Naive thymus-derived CD4-positive, alpha-beta T cell (primary cell): ENCODE measurements around the gene TRAF4. TPM values are rescaled to one million over a fixed set of nuclear protein-coding genes. Genes with fewer than 3 reads are reported as not detected.

ENCODE experiments used
- ATAC-seq: fragments of 150-1000 bp; cut with Tn5 transposase; 2 replicates; pipeline ENCODE4 v1.10.0; 2021; ENCODE audit warnings: mild to moderate bottlenecking, moderate library complexity
- CTCF ChIA-PET: fragments of 350-600 bp; sonication (Branson Sonifier 250); formaldehyde crosslinking; loops from one replicate; lab custom pipeline; 2021; ENCODE audit warnings: antibody characterized with exemption; lab: Charles Lee
- POLR2A ChIA-PET: fragments of 350-600 bp; sonication (Branson Sonifier 250); formaldehyde crosslinking; loops from one replicate; lab custom pipeline; 2021; ENCODE audit warnings: antibody characterized with exemption, inconsistent platforms; lab: Charles Lee
- DNase-seq, 9 donors: peaks; one replicate each; pipeline versions ENCODE4 v3.0.0 to v3.0.0-alpha.2; 2020 to 2022; ENCODE audit warnings: mixed read lengths in 1 of 9
- H3K27ac ChIP-seq: one replicate; pipeline ENCODE4 v1.7.0; 2013; ENCODE audit warnings: mild to moderate bottlenecking, low read depth, low read length, moderate library complexity
- H3K27me3 ChIP-seq, 2 donors: one replicate each; pipeline ENCODE4 v1.7.0; 2013; ENCODE audit warnings: low read length in 2 of 2, mild to moderate bottlenecking in 2 of 2, moderate library complexity in 2 of 2; ENCODE audit not compliant: control insufficient read depth in 2 of 2, insufficient read depth in 2 of 2
- H3K36me3 ChIP-seq, 3 experiments: 1 replicate in 2 of 3; 2 replicates in 1 of 3; pipeline ENCODE4 v1.7.0; 2013; ENCODE audit warnings: low read length in 3 of 3, mild to moderate bottlenecking in 3 of 3, moderate library complexity in 1 of 3; ENCODE audit not compliant: insufficient read depth in 3 of 3, control insufficient read depth in 2 of 3
- H3K4me1 ChIP-seq, 2 donors: one replicate each; pipeline ENCODE4 v1.7.0; 2013; ENCODE audit warnings: low read length in 2 of 2, mild to moderate bottlenecking in 2 of 2, moderate library complexity in 1 of 2; ENCODE audit not compliant: control insufficient read depth in 2 of 2, insufficient read depth in 2 of 2
- H3K4me3 ChIP-seq: 2 replicates; pipeline ENCODE4 v1.7.0; 2013; ENCODE audit warnings: mild to moderate bottlenecking, low read length
- H3K9me3 ChIP-seq, 3 experiments: 1 replicate in 2 of 3; 2 replicates in 1 of 3; pipeline ENCODE4 v1.7.0; 2013; ENCODE audit warnings: low read length in 3 of 3; ENCODE audit not compliant: control insufficient read depth in 2 of 3
- H3K27ac Mint-ChIP-seq, 9 donors: one replicate each; pipeline ENCODE4 v1.8.0; 2020 to 2022; ENCODE audit warnings: mixed read lengths in 9 of 9, mild to moderate bottlenecking in 8 of 9, moderate library complexity in 5 of 9, inconsistent platforms in 2 of 9
- H3K27me3 Mint-ChIP-seq, 5 donors: one replicate each; pipeline ENCODE4 v1.8.0; 2021 to 2022; ENCODE audit warnings: mixed read lengths in 5 of 5, mild to moderate bottlenecking in 1 of 5
- H3K36me3 Mint-ChIP-seq, 5 donors: one replicate each; pipeline ENCODE4 v1.8.0; 2020 to 2022; ENCODE audit warnings: mixed read lengths in 5 of 5, mild to moderate bottlenecking in 3 of 5, inconsistent platforms in 1 of 5
- H3K4me1 Mint-ChIP-seq, 7 donors: one replicate each; pipeline ENCODE4 v1.8.0; 2020 to 2022; ENCODE audit warnings: mixed read lengths in 7 of 7, mild to moderate bottlenecking in 3 of 7, inconsistent platforms in 1 of 7
- H3K4me3 Mint-ChIP-seq, 10 donors: one replicate each; pipeline ENCODE4 v1.8.0; 2020 to 2022; ENCODE audit warnings: mild to moderate bottlenecking in 10 of 10, mixed read lengths in 10 of 10, moderate library complexity in 6 of 10, inconsistent platforms in 2 of 10
- H3K9me3 Mint-ChIP-seq, 11 donors: one replicate each; pipeline ENCODE4 v1.8.0; 2020 to 2022; ENCODE audit warnings: mixed read lengths in 11 of 11, mild to moderate bottlenecking in 4 of 11, inconsistent platforms in 1 of 11, moderate library complexity in 1 of 11
- intact Hi-C, 2 donors: fragments of 100-400 bp; cut with micrococcal nuclease; formaldehyde crosslinking; loops; one replicate each; pipeline ENCODE4 v1.15.1; 2023
- polyA plus RNA-seq, 2 donors: library from polyadenylated mRNA; unstranded; fragments of 300-500 nt; fragmentation: Illumina TruSeq; gene quantifications; one replicate each; pipeline ENCODE4 v1.2.3, GENCODE V29; 2021
- total RNA-seq, 6 experiments: library from RNA in 5 of 6; stranded (reverse) in 5 of 6; gene quantifications; 1 replicate in 5 of 6; 2 replicates in 1 of 6; pipeline ENCODE4 v1.2.3 and lab custom pipeline; 2021 to 2026

The TRAF4 gene
- total and polyA plus RNA-seq, 7 experiments from 2014 or later = 1.3 to 228 (median 25.6) TPM

DNA sequence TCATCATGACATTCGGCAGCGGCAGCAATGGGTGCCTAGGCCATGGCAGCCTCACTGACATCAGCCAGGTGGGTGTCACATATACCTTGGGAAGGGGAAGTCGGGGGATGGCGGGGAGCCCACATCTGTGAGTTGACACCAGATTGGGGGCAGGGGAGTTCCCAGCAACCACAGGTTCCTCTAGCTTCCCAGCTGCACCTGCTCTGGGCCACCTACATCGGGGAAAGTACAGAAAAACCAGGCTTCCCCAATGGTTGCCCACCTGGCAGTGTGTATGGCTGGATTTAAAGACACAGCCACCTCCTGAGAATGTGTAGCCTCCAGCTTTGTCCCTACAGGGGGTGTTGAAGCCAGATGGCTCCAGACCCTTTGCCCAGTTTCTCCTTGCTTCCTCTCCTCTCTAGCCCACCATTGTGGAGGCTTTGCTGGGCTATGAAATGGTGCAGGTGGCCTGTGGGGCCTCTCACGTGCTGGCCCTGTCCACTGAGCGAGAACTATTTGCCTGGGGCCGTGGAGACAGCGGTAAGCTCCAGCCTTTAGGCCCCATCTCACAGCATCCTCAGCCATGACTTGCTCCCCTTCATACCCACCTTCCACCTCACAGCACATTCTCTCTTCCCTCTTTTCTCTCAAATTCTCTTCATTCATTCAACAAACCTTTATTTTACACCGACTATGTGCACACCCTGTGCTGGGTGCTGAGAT lies 5.0 kb upstream of the TRAF4 start:
- ChIA-PET POLR2A (interaction anchor here (0.8 to 16.9 kb wide), 3 partner anchors 10 to 17 kb away, joined by 5 to 269 read pairs (median 5); partner anchors contain the start of genes NEK8 and TLCD1), CTCF (interaction anchor here (0.6 to 1.8 kb wide), 3 partner anchors 9 to 25 kb away, joined by 3 to 7 read pairs (median 5); partner anchors contain the start of gene NEK8)
- H3K27me3 Mint-ChIP-seq = no peaks in the 10 kb centered on the region
- peaks cover 0 to 6% (median 0%) of the 10 kb centered on the region in 11 donors for H3K9me3 Mint-ChIP-seq
- Histone ChIP-seq H3K4me1 (peaks cover 4 to 9% of the 10 kb centered on the region in 2 donors), H3K4me3 (no peak overlapping the region), H3K9me3 (no peaks in the 10 kb centered on the region), H3K36me3 (peaks cover 0 to 8% (median 0%) of the 10 kb centered on the region in 3 experiments), H3K27me3 (no peaks in the 10 kb centered on the region), H3K27ac (peak overlapping the region; percentile 54)
- intact Hi-C loops = no loop called here
- ATAC-seq (peak; percentile 80), DNase-seq (peak in 3 of 9 donors; percentile 13 to 69 (median 63))
- peaks cover 0 to 18% (median 0%) of the 10 kb centered on the region in 5 donors for H3K36me3 Mint-ChIP-seq
- peaks cover 5 to 30% (median 15%) of the 10 kb centered on the region in 7 donors for H3K4me1 Mint-ChIP-seq
- H3K4me3 Mint-ChIP-seq = peak overlapping the region in 1 of 10 donors; percentile 64
- peak overlapping the region in 7 of 9 donors; percentile 19 to 89 (median 69) for H3K27ac Mint-ChIP-seq

DNA sequence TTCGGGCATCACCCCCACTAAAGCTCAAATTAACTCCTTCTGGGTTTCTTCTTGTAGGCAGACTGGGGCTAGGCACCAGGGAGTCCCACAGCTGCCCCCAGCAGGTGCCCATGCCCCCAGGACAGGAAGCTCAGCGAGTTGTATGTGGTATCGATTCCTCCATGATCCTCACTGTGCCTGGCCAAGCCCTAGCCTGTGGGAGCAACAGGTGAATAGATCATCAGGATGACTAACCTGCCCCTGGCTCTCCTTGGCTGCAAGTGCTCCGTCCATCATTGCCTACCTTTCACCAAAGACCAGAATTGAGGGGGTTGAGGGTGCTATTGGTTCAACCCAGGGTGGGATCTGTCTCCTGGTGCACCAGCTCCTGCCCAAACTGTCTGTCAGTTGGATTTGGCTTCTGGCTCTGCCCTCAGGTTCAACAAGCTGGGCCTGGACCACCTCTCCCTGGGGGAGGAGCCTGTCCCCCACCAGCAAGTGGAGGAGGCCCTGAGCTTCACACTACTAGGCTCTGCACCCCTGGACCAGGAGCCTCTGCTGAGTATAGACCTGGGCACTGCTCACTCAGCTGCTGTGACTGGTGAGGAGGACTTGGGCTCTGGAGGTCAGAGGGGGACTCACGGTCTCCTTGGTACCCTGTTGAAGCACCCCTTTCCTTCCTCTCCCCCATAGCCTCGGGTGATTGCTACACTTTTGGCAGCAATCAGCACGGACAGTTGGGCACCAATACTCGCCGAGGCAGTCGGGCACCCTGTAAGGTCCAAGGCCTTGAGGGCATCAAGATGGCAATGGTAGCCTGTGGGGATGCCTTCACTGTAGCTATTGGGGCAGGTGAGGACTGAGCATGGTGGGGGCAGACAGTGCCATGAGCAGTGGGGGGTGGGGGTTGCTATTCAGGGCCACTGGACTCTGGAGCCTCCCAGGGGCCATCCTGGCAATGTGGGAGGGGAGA lies 3.1 kb upstream of the TRAF4 start:
- peaks cover 0 to 6% (median 0%) of the 10 kb centered on the region in 11 donors for H3K9me3 Mint-ChIP-seq
- intact Hi-C loops = no loop called here
- ATAC-seq = no peak

DNA sequence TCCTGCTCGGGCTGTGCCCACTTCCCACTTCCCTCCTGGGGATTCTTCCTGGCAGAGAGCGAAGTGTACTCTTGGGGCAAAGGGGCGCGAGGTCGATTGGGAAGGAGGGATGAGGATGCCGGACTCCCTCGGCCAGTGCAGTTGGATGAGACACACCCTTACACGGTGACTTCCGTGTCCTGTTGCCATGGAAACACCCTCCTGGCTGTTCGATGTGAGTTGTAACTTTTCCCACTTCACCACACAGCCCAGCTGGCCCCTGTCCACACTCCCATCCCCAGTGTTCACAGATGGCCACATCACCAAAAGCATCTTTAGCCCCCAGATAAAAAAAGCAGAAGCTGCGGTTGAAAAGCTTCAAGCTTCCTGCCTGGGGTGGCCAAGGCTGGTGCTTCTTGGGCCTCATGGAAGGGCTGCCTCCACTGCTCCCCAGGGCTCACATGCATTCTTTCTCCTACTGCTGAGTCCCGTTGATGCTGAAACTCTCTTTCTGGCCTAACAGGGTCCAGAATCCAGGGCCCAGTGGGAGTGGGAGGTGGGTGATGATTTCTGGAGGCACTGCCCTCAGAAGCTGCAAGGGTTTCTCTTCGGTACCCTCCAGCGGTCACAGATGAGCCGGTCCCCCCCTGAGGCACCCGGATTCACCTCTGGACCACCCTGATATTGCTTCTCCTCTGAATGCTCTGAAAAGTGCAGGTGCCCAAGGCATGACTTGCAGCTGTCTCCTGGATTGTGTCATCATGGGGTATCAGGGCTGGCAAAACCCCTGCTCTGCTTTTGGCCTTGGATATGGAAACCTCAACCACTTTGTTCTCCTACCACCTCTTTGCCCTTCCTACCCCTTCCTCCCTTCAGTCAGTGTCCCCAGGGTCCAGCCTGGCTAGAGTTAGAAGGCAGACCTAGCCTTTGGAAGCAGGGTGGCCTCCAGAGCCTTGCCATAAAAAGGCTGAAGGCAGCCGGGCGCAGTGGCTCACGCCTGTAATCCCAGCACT lies 2.2 kb upstream of the TRAF4 start:
- peaks cover 0 to 17% (median 0%) of the 10 kb centered on the region in 5 donors for H3K36me3 Mint-ChIP-seq

More for the DNA sequence above, 3.1 kb upstream of the TRAF4 start:
- Mint-ChIP-seq H3K27me3 (no peaks in the 10 kb centered on the region), H3K36me3 (peaks cover 0 to 19% (median 0%) of the 10 kb centered on the region in 5 donors), H3K4me1 (peaks cover 5 to 40% (median 24%) of the 10 kb centered on the region in 7 donors), H3K27ac (no peak overlapping the region), H3K4me3 (no peak overlapping the region)
- H3K27me3 ChIP-seq = no peaks in the 10 kb centered on the region
- DNase-seq = no peak
- ChIA-PET POLR2A (interaction anchor here (1.1 to 16.9 kb wide), 4 partner anchors 10 to 21 kb away, joined by 4 to 269 read pairs (median 7); partner anchors contain the start of genes NEK8, RPL23A and TLCD1), CTCF (interaction anchor here (0.7 to 14.7 kb wide), 4 partner anchors 14 to 23 kb away, joined by 3 to 331 read pairs (median 6); partner anchors contain the start of genes NEK8, RPL23A and TLCD1)
- no peak overlapping the region for H3K4me3 ChIP-seq
- H3K4me1 ChIP-seq = peaks cover 6 to 22% of the 10 kb centered on the region in 2 donors
- no peaks in the 10 kb centered on the region for H3K36me3 ChIP-seq
- H3K9me3 ChIP-seq = no peaks in the 10 kb centered on the region
- no peak overlapping the region for H3K27ac ChIP-seq

GRCh38 chr17:28744104-28744971 lies 527 bp downstream of the TRAF4 start:
- peak; percentile 58 for ATAC-seq
- peaks cover 0 to 4% (median 0%) of the 10 kb centered on the region in 11 donors for H3K9me3 Mint-ChIP-seq
- intact Hi-C loops = loop anchor here (1.0 to 2.0 kb wide), 3 partner anchors 68 to 208 kb away; no protein-coding TSS in a partner anchor
- peak in 8 of 9 donors; percentile 37 to 74 (median 56) for DNase-seq
- ChIA-PET CTCF (interaction anchor here (0.5 to 14.7 kb wide), 2 partner anchors 10 to 20 kb away, joined by 3 to 331 read pairs; partner anchors contain the start of genes NEK8, RPL23A and TLCD1), POLR2A (interaction anchor here (0.9 to 16.9 kb wide), 10 partner anchors 9 to 210 kb away, joined by 3 to 269 read pairs (median 4); partner anchors contain the start of genes NEK8, PHF12, PROCA1 and RPL23A)
- Histone ChIP-seq H3K4me3 (peak overlapping the region; percentile 82), H3K4me1 (peaks cover 11 to 25% of the 10 kb centered on the region in 2 donors), H3K27me3 (no peaks in the 10 kb centered on the region), H3K27ac (peak overlapping the region; percentile 83), H3K9me3 (no peaks in the 10 kb centered on the region), H3K36me3 (peaks cover 0 to 22% (median 0%) of the 10 kb centered on the region in 3 experiments)
- no peaks in the 10 kb centered on the region for H3K27me3 Mint-ChIP-seq
- peaks cover 0 to 15% (median 0%) of the 10 kb centered on the region in 5 donors for H3K36me3 Mint-ChIP-seq
- H3K4me3 Mint-ChIP-seq = peak overlapping the region; percentile 87 to 94 (median 91)
- peaks cover 0 to 38% (median 19%) of the 10 kb centered on the region in 7 donors for H3K4me1 Mint-ChIP-seq
- H3K27ac Mint-ChIP-seq = peak overlapping the region; percentile 78 to 95 (median 92)

More for the DNA sequence above, 2.2 kb upstream of the TRAF4 start:
- ChIA-PET CTCF (interaction anchor here (0.6 to 14.7 kb wide), 5 partner anchors 17 to 212 kb away, joined by 3 to 331 read pairs (median 4); partner anchors contain the start of genes NEK8, RPL23A and TLCD1), POLR2A (interaction anchor here (0.6 to 16.9 kb wide), 6 partner anchors 9 to 22 kb away, joined by 3 to 269 read pairs (median 6); partner anchors contain the start of genes NEK8, RPL23A and TLCD1)
- no peaks in the 10 kb centered on the region for H3K27me3 Mint-ChIP-seq
- ATAC-seq (no peak), DNase-seq (no peak)
- peaks cover 5 to 48% (median 29%) of the 10 kb centered on the region in 7 donors for H3K4me1 Mint-ChIP-seq
- Histone ChIP-seq H3K27ac (no peak overlapping the region), H3K4me3 (no peak overlapping the region), H3K27me3 (no peaks in the 10 kb centered on the region), H3K36me3 (no peaks in the 10 kb centered on the region), H3K9me3 (no peaks in the 10 kb centered on the region), H3K4me1 (peaks cover 11 to 29% of the 10 kb centered on the region in 2 donors)
- intact Hi-C loops = no loop called here
- H3K4me3 Mint-ChIP-seq = peak overlapping the region in 2 of 10 donors; percentile 34 to 58
- H3K27ac Mint-ChIP-seq = no peak overlapping the region
- H3K9me3 Mint-ChIP-seq = peaks cover 0 to 4% (median 0%) of the 10 kb centered on the region in 11 donors
